Tibial nerve (tissue), 4 donors: ENCODE results near the gene ECE1. TPM values are rescaled to one million over a fixed set of nuclear protein-coding genes. Genes with fewer than 3 reads are reported as not detected.

Experiments
- DNase-seq, 2 donors: peaks; one replicate each; pipeline ENCODE4 v3.0.0-alpha.2; 2019; ENCODE audit warnings: low spot score in 2 of 2
- H3K27ac ChIP-seq, 4 donors: fragments of 200-600 bp; sonication (generic) in 3 of 4; one replicate each; pipeline ENCODE4 v1.5.1; 2017 to 2019; ENCODE audit warnings: mild to moderate bottlenecking in 1 of 4
- H3K27me3 ChIP-seq, 2 donors: fragments of 200-600 bp; sonication (generic) in 1 of 2; one replicate each; pipeline versions ENCODE4 v1.5.1 to v1.6.0; 2017 to 2019
- H3K36me3 ChIP-seq, 3 donors: fragments of 200-600 bp; sonication (generic); one replicate each; pipeline ENCODE4 v1.5.1; 2018 to 2019
- H3K4me1 ChIP-seq, 4 donors: fragments of 200-600 bp; sonication (generic) in 3 of 4; one replicate each; pipeline ENCODE4 v1.5.1; 2017 to 2019
- H3K4me3 ChIP-seq, 4 donors: fragments of 200-600 bp; sonication (generic) in 3 of 4; one replicate each; pipeline ENCODE4 v1.5.1; 2017 to 2019; ENCODE audit warnings: mild to moderate bottlenecking in 1 of 4, moderate library complexity in 1 of 4
- H3K9me3 ChIP-seq, 4 donors: fragments of 200-600 bp; sonication (generic) in 3 of 4; one replicate each; pipeline ENCODE4 v1.5.1; 2017 to 2019
- CTCF ChIP-seq, 5 experiments: fragments of 200-600 bp in 3 of 5; fragments of 450-650 bp in 2 of 5; sonication (generic) in 3 of 5; IDR thresholded peaks; one replicate each; pipeline ENCODE4 v1.5.1; 2016 to 2019; ENCODE audit warnings: antibody characterized with exemption in 5 of 5, mild to moderate bottlenecking in 3 of 5, moderate library complexity in 2 of 5
- EP300 ChIP-seq, 2 donors: sonication (generic); formaldehyde crosslinking; IDR thresholded peaks; one replicate each; pipeline ENCODE4 v1.6.1; 2017; ENCODE audit warnings: antibody characterized with exemption in 2 of 2, mild to moderate bottlenecking in 1 of 2
- POLR2A ChIP-seq, 2 donors: fragments of 450-650 bp; IDR thresholded peaks; one replicate each; pipeline ENCODE4 v1.6.1; 2017; ENCODE audit warnings: antibody characterized with exemption in 2 of 2, mild to moderate bottlenecking in 2 of 2, moderate library complexity in 2 of 2
- WGBS, 2 donors: methylation state at CpG; one replicate each; pipeline ENCODE4 v1.1.5; 2018; 5-methylcytosine and 5-hydroxymethylcytosine counted together
- total RNA-seq, 4 donors: library from RNA; depleted of rRNA; stranded (reverse); fragments of >200 nt; gene quantifications; one replicate each; pipeline ENCODE4 v1.1.0, GENCODE V29; 2016

Gene ECE1
- total RNA-seq, 4 donors from 2014 or later = 84.1 to 128 (median 110) TPM

- DNase-seq = no peak
- H3K27ac ChIP-seq = no peak overlapping the region
- H3K4me1 ChIP-seq = no peaks in the 10 kb centered on the region
- no peaks in the 10 kb centered on the region for H3K27me3 ChIP-seq
- TF ChIP-seq EP300 (IDR thresholded peaks at IDR 0.05) (no peak), POLR2A (IDR thresholded peaks at IDR 0.05) (no peak), CTCF (IDR thresholded peaks at IDR 0.05) (peak in 1 of 5 experiments; percentile 11)
- peaks cover 0 to 99% (median 48%) of the 10 kb centered on the region in 3 donors for H3K36me3 ChIP-seq
- WGBS, 2 donors = 87 to 93% methylated on average over 10 to 11 of the region's 11 CpGs
- no peaks in the 10 kb centered on the region for H3K9me3 ChIP-seq
- no peak overlapping the region for H3K4me3 ChIP-seq
Measured at GRCh38 chr1:21244986-21245687, 45.1 kb downstream of the ECE1 start.

GRCh38 chr1:21244154-21244553 lies 46.1 kb downstream of the ECE1 start:
- Histone ChIP-seq H3K4me3 (no peak overlapping the region), H3K27ac (no peak overlapping the region), H3K4me1 (no peaks in the 10 kb centered on the region), H3K27me3 (no peaks in the 10 kb centered on the region), H3K9me3 (no peaks in the 10 kb centered on the region), H3K36me3 (peaks cover 0 to 99% (median 48%) of the 10 kb centered on the region in 3 donors)
- DNase-seq = no peak
- 91 to 95% methylated on average over 5 to 10 of the region's 10 CpGs for WGBS, 2 donors
- no peak for TF ChIP-seq CTCF (IDR thresholded peaks at IDR 0.05)
- no peak for TF ChIP-seq POLR2A (IDR thresholded peaks at IDR 0.05)
- TF ChIP-seq EP300 (IDR thresholded peaks at IDR 0.05) = no peak

- DNase-seq = no peak
- H3K27ac ChIP-seq = no peak overlapping the region
- no peaks in the 10 kb centered on the region for H3K27me3 ChIP-seq
- TF ChIP-seq CTCF (IDR thresholded peaks at IDR 0.05) (no peak), POLR2A (IDR thresholded peaks at IDR 0.05) (no peak), EP300 (IDR thresholded peaks at IDR 0.05) (no peak)
- H3K4me1 ChIP-seq = peaks cover 0 to 3% (median 0%) of the 10 kb centered on the region in 4 donors
- peaks cover 0 to 99% (median 53%) of the 10 kb centered on the region in 3 donors for H3K36me3 ChIP-seq
- H3K4me3 ChIP-seq = no peak overlapping the region
- 91 to 95% methylated on average over 4 of the region's 4 CpGs for WGBS, 2 donors
- H3K9me3 ChIP-seq = no peaks in the 10 kb centered on the region
Measured at GRCh38 chr1:21242846-21243245, 47.4 kb downstream of the ECE1 start.

- 83 to 85% methylated on average over 12 of the region's 12 CpGs for WGBS, 2 donors
- H3K36me3 ChIP-seq = peaks cover 0 to 99% (median 49%) of the 10 kb centered on the region in 3 donors
- no peak for DNase-seq
- no peak overlapping the region for H3K27ac ChIP-seq
- TF ChIP-seq CTCF (IDR thresholded peaks at IDR 0.05) = no peak
- TF ChIP-seq EP300 (IDR thresholded peaks at IDR 0.05) = no peak
- no peak for TF ChIP-seq POLR2A (IDR thresholded peaks at IDR 0.05)
- H3K9me3 ChIP-seq = no peaks in the 10 kb centered on the region
- no peaks in the 10 kb centered on the region for H3K27me3 ChIP-seq
- no peak overlapping the region for H3K4me3 ChIP-seq
- H3K4me1 ChIP-seq = peaks cover 0 to 3% (median 0%) of the 10 kb centered on the region in 4 donors
Measured at GRCh38 chr1:21241771-21242581, 48.3 kb downstream of the ECE1 start.

GRCh38 chr1:21240706-21241105 lies 49.6 kb downstream of the ECE1 start:
- Histone ChIP-seq H3K4me1 (peaks cover 0 to 3% (median 0%) of the 10 kb centered on the region in 4 donors), H3K36me3 (peaks cover 0 to 99% (median 47%) of the 10 kb centered on the region in 3 donors), H3K4me3 (no peak overlapping the region), H3K27ac (no peak overlapping the region), H3K27me3 (no peaks in the 10 kb centered on the region), H3K9me3 (no peaks in the 10 kb centered on the region)
- 67 to 72% methylated on average over 10 of the region's 10 CpGs for WGBS, 2 donors
- no peak for DNase-seq
- TF ChIP-seq EP300 (IDR thresholded peaks at IDR 0.05) (no peak), POLR2A (IDR thresholded peaks at IDR 0.05) (no peak), CTCF (IDR thresholded peaks at IDR 0.05) (no peak)
